Upper lobe of right lung (tissue), 1 donor: Measurements from ENCODE around the gene CPLANE2. TPM values are rescaled to one million over a fixed set of nuclear protein-coding genes. Genes with fewer than 3 reads are reported as not detected.
A peak's percentile ranks its signal among the peaks of the same experiment; 100 is the strongest.
"Not testable (repeated sequence)": the region's sequence is repeated elsewhere in the genome, so short reads cannot be mapped to it uniquely, and the experiment has no call there.

ENCODE experiments used
- ATAC-seq: fragments of 200-7000 bp; cut with Tn5 transposase; one replicate; pipeline ENCODE4 v1.9.1; 2020; ENCODE audit warnings: mild to moderate bottlenecking, moderate library complexity
- DNase-seq: peaks from one replicate; pipeline ENCODE4 v3.0.0-alpha.2; 2020
- H3K27ac ChIP-seq: fragments of 200-600 bp; one replicate; pipeline ENCODE4 v1.8.0; 2022
- H3K27me3 ChIP-seq: fragments of 200-600 bp; one replicate; pipeline ENCODE4 v1.8.0; 2022; ENCODE audit warnings: mild to moderate bottlenecking
- H3K36me3 ChIP-seq: fragments of 200-600 bp; one replicate; pipeline ENCODE4 v1.8.0; 2022
- H3K4me1 ChIP-seq: fragments of 200-600 bp; one replicate; pipeline ENCODE4 v1.8.0; 2022
- H3K4me3 ChIP-seq: fragments of 200-600 bp; one replicate; pipeline ENCODE4 v1.8.0; 2022; ENCODE audit warnings: mild to moderate bottlenecking
- H3K9me3 ChIP-seq: fragments of 200-600 bp; one replicate; pipeline ENCODE4 v1.8.0; 2022
- intact Hi-C: fragments of 100-400 bp; cut with DNase I; formaldehyde crosslinking; loops from one replicate; pipeline ENCODE4 v1.11.0; 2022
- total RNA-seq: library from RNA; stranded (reverse); fragmentation: NEBNext Ultra II Directional; extraction: Animal tissue kit (Norgen Biotek cat#: 25700); gene quantifications from one replicate; pipeline ENCODE4 v1.2.1, GENCODE V29; 2021
- TF ChIP-seq, protein P1 (sequence below): fragments of 200-600 bp; IDR thresholded peaks from one replicate; pipeline ENCODE4 v1.8.0; 2022; ENCODE audit warnings: antibody characterized with exemption
- donor health status: DM: no; HTN: yes; CAD: no; lungs with severe emphysema.

CPLANE2 gene
- total RNA-seq, 1 donor from 2014 or later, result 11.7 TPM

DNA sequence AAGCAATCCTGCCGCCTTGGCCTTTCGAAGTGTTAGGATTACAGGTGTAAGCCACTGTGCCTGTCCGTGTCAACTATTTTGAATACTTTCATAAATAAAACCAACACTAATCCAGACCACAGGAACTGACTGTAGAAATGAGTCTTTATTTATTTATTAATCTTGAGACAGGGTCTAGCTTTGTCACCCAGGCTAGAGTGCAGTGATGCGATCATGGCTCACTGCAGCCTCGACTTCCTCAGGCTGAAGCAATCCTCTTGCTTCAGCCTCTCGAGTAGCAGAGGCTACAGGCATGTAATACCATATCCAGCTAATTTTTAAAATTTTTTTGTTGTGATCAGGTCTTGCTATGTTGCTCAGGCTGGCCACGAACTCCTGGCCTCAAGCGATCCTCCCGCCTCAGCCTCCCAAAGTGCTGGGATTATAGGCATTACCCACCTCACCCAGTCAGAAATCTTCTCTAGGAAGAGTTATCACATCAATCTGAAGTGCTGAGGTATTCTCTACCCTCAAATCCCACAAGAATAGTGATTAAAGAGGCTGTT is 21.7 kb upstream of the CPLANE2 start:
- DNase-seq (no peak), ATAC-seq (no peak)
- Histone ChIP-seq H3K36me3 (peaks cover 33% of the 10 kb centered on the region), H3K27me3 (no peaks in the 10 kb centered on the region), H3K27ac (no peak overlapping the region), H3K9me3 (no peaks in the 10 kb centered on the region), H3K4me3 (no peak overlapping the region), H3K4me1 (no peaks in the 10 kb centered on the region)
- TF ChIP-seq, protein P1, sequence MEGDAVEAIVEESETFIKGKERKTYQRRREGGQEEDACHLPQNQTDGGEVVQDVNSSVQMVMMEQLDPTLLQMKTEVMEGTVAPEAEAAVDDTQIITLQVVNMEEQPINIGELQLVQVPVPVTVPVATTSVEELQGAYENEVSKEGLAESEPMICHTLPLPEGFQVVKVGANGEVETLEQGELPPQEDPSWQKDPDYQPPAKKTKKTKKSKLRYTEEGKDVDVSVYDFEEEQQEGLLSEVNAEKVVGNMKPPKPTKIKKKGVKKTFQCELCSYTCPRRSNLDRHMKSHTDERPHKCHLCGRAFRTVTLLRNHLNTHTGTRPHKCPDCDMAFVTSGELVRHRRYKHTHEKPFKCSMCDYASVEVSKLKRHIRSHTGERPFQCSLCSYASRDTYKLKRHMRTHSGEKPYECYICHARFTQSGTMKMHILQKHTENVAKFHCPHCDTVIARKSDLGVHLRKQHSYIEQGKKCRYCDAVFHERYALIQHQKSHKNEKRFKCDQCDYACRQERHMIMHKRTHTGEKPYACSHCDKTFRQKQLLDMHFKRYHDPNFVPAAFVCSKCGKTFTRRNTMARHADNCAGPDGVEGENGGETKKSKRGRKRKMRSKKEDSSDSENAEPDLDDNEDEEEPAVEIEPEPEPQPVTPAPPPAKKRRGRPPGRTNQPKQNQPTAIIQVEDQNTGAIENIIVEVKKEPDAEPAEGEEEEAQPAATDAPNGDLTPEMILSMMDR, result no peak
- intact Hi-C loops, result no loop called here

DNA sequence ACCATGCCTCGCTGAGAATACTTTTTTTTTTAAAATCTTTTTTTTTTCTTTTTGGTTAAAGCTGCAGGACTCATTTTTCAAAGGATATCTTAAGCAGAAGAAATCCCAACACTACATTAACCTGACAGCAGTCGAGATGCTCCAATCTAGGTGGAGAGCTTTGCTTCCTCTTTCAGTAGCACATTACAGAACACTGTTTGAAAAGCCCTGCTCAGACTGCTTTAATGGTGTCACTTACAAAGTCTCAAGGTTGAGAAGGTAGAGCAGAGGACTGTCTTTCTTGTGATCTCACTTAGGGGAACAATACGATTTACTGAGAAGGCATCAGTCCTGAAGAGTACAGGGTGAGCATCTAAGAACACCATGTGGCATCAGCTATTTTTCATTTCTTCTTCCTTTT is 21.0 kb upstream of the CPLANE2 start:
- no peak for DNase-seq
- no peak for ATAC-seq
- Histone ChIP-seq H3K27me3 (no peaks in the 10 kb centered on the region), H3K4me3 (no peak overlapping the region), H3K27ac (no peak overlapping the region), H3K9me3 (no peaks in the 10 kb centered on the region), H3K4me1 (no peaks in the 10 kb centered on the region), H3K36me3 (peaks cover 40% of the 10 kb centered on the region)
- intact Hi-C loops, result no loop called here
- TF ChIP-seq, protein P1, result no peak

DNA sequence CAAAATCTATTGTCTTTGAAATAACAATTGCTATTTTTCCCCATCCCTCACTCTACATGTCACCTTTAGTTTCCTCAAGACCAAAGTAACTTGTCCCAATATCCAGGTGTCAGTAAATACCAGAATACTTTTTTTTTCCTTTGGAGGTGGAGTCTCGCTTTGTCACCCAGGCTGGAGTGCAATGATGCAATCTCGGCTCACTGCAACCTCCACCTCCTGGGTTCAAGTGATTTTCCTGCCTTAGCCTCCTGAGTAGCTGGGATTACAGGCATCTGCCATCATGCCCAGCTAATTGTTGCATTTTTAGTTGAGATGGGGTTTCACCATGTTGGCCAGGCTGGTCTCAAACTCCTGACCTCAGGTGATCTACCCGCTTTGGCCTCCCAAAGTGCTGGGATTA is 20.6 kb upstream of the CPLANE2 start:
- ATAC-seq, H3K27me3 ChIP-seq, H3K27ac ChIP-seq, H3K9me3 ChIP-seq, H3K4me3 ChIP-seq, intact Hi-C loops, H3K4me1 ChIP-seq: not testable (repeated sequence)
- DNase-seq, result peak; percentile 26
- H3K36me3 ChIP-seq, result peaks cover 44% of the 10 kb centered on the region

DNA sequence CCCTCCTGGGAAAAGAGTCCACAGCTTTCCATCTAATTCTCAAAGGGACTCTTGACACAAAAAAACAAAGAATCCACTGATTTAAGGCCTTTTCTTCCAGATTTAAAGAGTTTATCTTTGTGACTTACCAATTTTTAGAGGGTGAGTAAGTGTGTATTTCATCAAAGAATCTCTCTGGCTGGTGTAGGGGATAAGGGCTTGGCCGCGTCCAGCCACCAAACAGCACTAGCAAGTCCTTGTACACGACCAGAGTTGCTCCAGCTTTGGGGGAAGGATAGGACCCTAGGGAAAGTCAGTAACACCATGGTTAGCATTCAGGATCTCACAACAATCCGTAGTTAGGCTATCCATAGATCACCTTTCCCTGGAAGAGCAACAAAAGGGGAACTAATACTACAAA is 19.5 kb upstream of the CPLANE2 start:
- TF ChIP-seq, protein P1, result no peak
- intact Hi-C loops, result no loop called here
- H3K27me3 ChIP-seq, result no peaks in the 10 kb centered on the region
- no peak overlapping the region for H3K4me3 ChIP-seq
- H3K4me1 ChIP-seq, result no peaks in the 10 kb centered on the region
- no peaks in the 10 kb centered on the region for H3K9me3 ChIP-seq
- H3K27ac ChIP-seq, result no peak overlapping the region
- ATAC-seq (no peak), DNase-seq (no peak)
- H3K36me3 ChIP-seq, result peaks cover 55% of the 10 kb centered on the region

DNA sequence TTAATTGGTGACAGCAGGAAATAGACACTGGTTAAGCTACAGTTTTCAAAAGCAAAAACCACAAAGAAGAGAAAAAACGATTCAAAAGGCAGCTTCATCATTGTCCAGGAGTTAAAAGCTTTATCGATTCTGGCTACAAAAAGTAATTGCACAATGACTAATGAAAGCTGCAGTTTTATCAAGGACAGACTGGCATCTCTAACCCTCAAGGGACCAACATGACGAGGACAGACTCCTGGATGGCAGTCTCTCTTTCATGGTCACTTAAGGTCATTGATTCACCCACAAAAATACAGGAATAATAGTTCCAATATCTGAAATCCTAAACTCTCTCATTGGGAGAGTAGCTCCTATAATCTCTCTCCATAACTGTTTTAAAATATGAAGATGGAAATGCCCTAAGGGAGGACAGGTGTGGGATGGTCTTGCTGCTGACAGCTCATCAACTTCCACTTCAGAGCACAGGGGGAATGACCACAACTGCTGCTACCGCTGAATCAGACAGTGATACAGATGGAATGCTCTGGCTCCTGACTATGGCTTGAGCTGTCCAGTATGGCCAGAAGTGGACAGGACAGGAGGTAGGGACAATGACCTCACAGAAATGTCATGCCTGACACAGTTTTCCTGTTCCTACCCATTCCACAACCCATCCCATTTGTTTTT is 17.4 kb upstream of the CPLANE2 start:
- H3K36me3 ChIP-seq, result peaks cover 60% of the 10 kb centered on the region
- no peaks in the 10 kb centered on the region for H3K27me3 ChIP-seq
- intact Hi-C loops, result no loop called here
- no peaks in the 10 kb centered on the region for H3K9me3 ChIP-seq
- ATAC-seq, result no peak
- no peak overlapping the region for H3K27ac ChIP-seq
- TF ChIP-seq, protein P1, result no peak
- DNase-seq, result no peak
- H3K4me1 ChIP-seq, result peaks cover 17% of the 10 kb centered on the region
- H3K4me3 ChIP-seq, result no peak overlapping the region

DNA sequence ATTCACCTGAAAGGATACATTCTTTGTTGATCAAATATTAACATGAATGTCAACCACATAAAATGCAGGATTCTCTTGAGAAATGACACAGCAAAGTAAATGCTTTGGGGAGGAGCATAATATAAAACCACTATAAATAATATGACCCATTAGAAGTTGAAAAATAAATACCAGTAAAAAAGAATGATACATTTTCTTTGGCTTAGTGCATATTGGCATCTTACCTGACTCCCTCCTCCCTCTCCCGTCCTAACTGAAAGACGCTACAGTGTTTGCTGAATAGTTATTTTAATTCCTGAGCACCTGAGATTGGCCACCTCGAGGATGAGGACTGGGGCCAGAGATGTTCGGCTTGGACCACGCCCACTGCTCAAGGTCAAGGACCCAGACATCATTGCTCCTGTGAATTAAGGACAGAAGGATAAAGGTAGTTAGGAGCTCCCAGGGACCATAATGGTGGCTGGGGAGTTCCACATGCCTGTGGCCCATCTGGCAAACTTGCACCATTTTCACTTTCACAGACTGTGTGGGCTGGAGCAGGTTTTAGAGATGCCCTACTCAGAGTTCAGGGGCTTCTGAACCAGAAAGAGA is 16.4 kb upstream of the CPLANE2 start:
- Histone ChIP-seq H3K9me3 (no peaks in the 10 kb centered on the region), H3K27ac (no peak overlapping the region), H3K4me3 (no peak overlapping the region), H3K36me3 (peaks cover 60% of the 10 kb centered on the region), H3K27me3 (no peaks in the 10 kb centered on the region), H3K4me1 (peaks cover 26% of the 10 kb centered on the region)
- DNase-seq, result peak; percentile 31
- no peak for ATAC-seq
- intact Hi-C loops, result no loop called here
- TF ChIP-seq, protein P1, result no peak
